ENCODE results near the gene RAVER2.

RAVER2 gene

GRCh38 chr1:64872067-64872466, 127.2 kb downstream of the RAVER2 start:
- DNase-seq (ENCODE audit: low read depth in 1 of 2, low spot score in 1 of 2) = no peak

DNA sequence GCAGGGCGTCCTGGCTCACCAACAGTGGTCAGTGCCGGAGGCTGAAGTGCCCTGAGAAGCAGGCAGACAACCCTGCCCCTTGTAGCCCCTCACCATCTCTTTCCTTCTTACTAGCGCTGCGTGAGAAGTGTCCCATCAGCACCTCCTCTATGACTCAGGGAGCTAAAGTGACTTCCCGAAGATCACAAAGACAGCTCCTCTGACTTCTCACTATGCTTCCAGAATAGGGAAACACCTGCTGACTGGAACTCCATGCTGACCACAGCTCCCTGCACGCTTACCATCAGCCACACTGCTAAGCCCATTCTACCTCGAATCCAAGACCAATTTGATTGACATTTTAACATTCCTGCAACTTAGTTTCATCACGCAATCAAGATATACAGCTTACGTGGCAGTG, 128.7 kb downstream of the RAVER2 start:
- no peak for DNase-seq (ENCODE audit: low read depth in 1 of 2, low spot score in 1 of 2)

GRCh38 chr1:64874666-64875065, 129.8 kb downstream of the RAVER2 start:
- DNase-seq (ENCODE audit: low read depth in 1 of 2, low spot score in 1 of 2) = no peak

- DNase-seq (ENCODE audit: low read depth in 1 of 2, low spot score in 1 of 2) = no peak
These were observed 130.2 kb downstream of the RAVER2 start for GRCh38 chr1:64875101-64875500.

GRCh38 chr1:64875606-64876005, 130.7 kb downstream of the RAVER2 start:
- DNase-seq (ENCODE audit: low read depth in 1 of 2, low spot score in 1 of 2) = no peak

GRCh38 chr1:64877151-64877550, 132.3 kb downstream of the RAVER2 start:
- DNase-seq (ENCODE audit: low read depth in 1 of 2, low spot score in 1 of 2) = no peak

DNA sequence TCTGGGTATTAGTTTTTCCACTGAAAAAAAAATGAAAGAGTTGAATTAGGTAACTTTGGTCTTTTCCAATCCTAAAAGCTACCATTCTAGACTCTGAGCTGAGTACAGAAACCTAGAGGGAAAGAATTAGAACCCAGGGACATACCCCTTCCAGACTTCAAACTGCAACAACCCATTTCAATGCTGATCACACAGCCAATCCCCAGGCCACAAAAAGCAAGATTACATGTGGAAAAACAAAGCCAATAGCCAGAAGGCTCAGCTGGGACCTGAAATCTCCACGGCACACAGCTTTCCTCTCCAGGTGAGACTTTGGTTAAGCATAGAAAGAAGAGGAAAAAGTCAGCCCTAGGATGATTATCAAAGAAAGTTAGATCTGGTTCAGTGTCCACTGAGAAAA, 132.7 kb downstream of the RAVER2 start:
- DNase-seq (ENCODE audit: low read depth in 1 of 2, low spot score in 1 of 2) = no peak

DNA sequence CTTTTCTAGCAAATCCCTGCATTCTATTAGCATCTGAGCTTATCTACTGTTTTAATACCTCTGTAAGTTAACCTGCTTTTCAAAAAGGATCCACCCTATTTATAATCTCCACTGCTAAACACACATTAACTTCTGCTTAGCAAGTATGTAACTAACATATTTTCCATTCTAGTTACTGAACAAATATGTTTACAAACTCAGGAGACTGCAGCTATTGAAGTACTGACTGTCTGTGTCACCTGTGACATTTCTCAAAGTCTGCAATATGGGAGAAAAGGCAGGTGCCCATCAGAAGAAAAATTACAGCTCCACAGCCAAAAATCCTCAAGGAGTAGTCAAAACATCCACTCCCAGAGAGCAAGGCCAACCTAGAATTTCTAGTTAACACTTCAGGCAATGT, 133.2 kb downstream of the RAVER2 start:
- DNase-seq (ENCODE audit: low read depth in 1 of 2, low spot score in 1 of 2) = no peak

GRCh38 chr1:64878931-64879611, 134.2 kb downstream of the RAVER2 start:
- no peak for DNase-seq (ENCODE audit: low read depth in 1 of 2, low spot score in 1 of 2)

- no peak for DNase-seq (ENCODE audit: low read depth in 1 of 2, low spot score in 1 of 2)
These were observed 135.6 kb downstream of the RAVER2 start for GRCh38 chr1:64880449-64880848.

DNA sequence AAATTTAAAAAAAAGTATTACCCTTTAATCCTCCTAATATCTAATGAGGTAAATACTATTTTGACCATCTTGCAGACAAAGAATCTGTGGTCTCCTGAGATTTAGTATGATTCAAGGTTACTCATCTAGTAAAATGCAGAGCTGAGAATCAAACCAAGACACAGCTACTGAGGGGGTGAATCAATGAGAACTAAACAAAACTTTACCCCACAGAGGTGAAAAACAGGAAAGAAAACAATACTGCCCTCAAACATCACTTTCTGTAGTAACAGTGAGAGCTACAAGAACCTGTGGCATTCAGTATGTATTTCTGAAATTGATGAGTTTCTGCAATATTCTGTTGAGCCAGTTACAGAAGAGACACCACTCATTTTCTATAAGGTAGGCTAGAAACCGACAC, 136.4 kb downstream of the RAVER2 start:
- DNase-seq (ENCODE audit: low read depth in 1 of 2, low spot score in 1 of 2) = no peak
